Measurements from ENCODE around the gene SLAMF1.

DNA sequence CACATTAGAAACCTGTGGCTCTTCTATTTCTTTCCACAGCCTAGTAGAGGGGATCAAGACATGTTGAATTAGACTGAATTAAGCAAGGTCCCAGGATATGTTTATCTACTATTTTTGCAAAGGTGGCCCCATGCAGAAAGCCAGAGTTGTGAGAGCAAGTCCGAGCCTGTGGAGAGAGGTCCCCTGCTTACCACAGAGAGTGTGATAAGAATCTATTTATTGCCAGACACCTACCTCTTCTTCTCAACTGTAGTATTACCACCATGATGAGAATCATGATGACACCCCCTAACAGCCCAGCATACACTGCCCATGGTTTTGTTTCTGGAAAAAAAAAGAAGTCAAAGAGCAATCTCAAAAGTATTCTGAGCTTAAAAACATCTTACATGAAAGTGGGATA lies 23.0 kb downstream of the SLAMF1 start:
- TF ChIP-seq, protein P1, sequence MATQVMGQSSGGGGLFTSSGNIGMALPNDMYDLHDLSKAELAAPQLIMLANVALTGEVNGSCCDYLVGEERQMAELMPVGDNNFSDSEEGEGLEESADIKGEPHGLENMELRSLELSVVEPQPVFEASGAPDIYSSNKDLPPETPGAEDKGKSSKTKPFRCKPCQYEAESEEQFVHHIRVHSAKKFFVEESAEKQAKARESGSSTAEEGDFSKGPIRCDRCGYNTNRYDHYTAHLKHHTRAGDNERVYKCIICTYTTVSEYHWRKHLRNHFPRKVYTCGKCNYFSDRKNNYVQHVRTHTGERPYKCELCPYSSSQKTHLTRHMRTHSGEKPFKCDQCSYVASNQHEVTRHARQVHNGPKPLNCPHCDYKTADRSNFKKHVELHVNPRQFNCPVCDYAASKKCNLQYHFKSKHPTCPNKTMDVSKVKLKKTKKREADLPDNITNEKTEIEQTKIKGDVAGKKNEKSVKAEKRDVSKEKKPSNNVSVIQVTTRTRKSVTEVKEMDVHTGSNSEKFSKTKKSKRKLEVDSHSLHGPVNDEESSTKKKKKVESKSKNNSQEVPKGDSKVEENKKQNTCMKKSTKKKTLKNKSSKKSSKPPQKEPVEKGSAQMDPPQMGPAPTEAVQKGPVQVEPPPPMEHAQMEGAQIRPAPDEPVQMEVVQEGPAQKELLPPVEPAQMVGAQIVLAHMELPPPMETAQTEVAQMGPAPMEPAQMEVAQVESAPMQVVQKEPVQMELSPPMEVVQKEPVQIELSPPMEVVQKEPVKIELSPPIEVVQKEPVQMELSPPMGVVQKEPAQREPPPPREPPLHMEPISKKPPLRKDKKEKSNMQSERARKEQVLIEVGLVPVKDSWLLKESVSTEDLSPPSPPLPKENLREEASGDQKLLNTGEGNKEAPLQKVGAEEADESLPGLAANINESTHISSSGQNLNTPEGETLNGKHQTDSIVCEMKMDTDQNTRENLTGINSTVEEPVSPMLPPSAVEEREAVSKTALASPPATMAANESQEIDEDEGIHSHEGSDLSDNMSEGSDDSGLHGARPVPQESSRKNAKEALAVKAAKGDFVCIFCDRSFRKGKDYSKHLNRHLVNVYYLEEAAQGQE (IDR thresholded peaks at IDR 0.05; ENCODE audit: unreplicated experiment): no peak
- TF ChIP-seq, protein P2, sequence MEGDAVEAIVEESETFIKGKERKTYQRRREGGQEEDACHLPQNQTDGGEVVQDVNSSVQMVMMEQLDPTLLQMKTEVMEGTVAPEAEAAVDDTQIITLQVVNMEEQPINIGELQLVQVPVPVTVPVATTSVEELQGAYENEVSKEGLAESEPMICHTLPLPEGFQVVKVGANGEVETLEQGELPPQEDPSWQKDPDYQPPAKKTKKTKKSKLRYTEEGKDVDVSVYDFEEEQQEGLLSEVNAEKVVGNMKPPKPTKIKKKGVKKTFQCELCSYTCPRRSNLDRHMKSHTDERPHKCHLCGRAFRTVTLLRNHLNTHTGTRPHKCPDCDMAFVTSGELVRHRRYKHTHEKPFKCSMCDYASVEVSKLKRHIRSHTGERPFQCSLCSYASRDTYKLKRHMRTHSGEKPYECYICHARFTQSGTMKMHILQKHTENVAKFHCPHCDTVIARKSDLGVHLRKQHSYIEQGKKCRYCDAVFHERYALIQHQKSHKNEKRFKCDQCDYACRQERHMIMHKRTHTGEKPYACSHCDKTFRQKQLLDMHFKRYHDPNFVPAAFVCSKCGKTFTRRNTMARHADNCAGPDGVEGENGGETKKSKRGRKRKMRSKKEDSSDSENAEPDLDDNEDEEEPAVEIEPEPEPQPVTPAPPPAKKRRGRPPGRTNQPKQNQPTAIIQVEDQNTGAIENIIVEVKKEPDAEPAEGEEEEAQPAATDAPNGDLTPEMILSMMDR (conservative IDR thresholded peaks at IDR 0.05; ENCODE audit: low read depth in 2 of 2): no peak
- no peak for TF ChIP-seq NANOG (IDR thresholded peaks at IDR 0.05; ENCODE audit: borderline replicate concordance)

Measured in GM23338 (cell line).